Activated CD8-positive, alpha-beta memory T cell treated with anti-CD3 and anti-CD28 coated beads for 48 hours (primary cell): Measurements from ENCODE around the gene CPSF4L.

Experiments
- DNase-seq, 3 experiments: peaks; one replicate each; pipeline ENCODE4 v3.0.0-alpha.2; 2020; ENCODE audit warnings: low read depth in 2 of 3, low spot score in 2 of 3

Gene CPSF4L

GRCh38 chr17:73232587-73233373, 28.9 kb downstream of the CPSF4L start:
- no peak for DNase-seq

- peak; percentile 92 to 96 (median 93) for DNase-seq
Measured at GRCh38 chr17:73231841-73232586, 29.7 kb downstream of the CPSF4L start.

GRCh38 chr17:73231395-73231794, 30.3 kb downstream of the CPSF4L start:
- DNase-seq: no peak

GRCh38 chr17:73230088-73230487, 31.6 kb downstream of the CPSF4L start:
- DNase-seq: no peak

GRCh38 chr17:73228748-73229236, 32.9 kb downstream of the CPSF4L start:
- DNase-seq: no peak

- DNase-seq: no peak
Measured at GRCh38 chr17:73227944-73228343, 33.7 kb downstream of the CPSF4L start.

GRCh38 chr17:73227379-73227778, 34.3 kb downstream of the CPSF4L start:
- no peak for DNase-seq

- DNase-seq: no peak
Measured at GRCh38 chr17:73226556-73227172, 35.0 kb downstream of the CPSF4L start.

- DNase-seq: no peak
Measured at GRCh38 chr17:73224663-73225305, 36.9 kb downstream of the CPSF4L start.

- no peak for DNase-seq
Measured at GRCh38 chr17:73224237-73224636, 37.4 kb downstream of the CPSF4L start.

GRCh38 chr17:73223626-73224230, 38.0 kb downstream of the CPSF4L start:
- DNase-seq: no peak

GRCh38 chr17:73215447-73215846, 46.2 kb downstream of the CPSF4L start:
- DNase-seq: no peak

GRCh38 chr17:73214851-73215250, 46.8 kb downstream of the CPSF4L start:
- no peak for DNase-seq

- no peak for DNase-seq
Measured at GRCh38 chr17:73214008-73214407, 47.7 kb downstream of the CPSF4L start.

- peak in 1 of 3 experiments; percentile 14 for DNase-seq
Measured at GRCh38 chr17:73211745-73212144, 49.9 kb downstream of the CPSF4L start.

GRCh38 chr17:73210002-73210678, 51.5 kb downstream of the CPSF4L start:
- DNase-seq: no peak

- no peak for DNase-seq
Measured at GRCh38 chr17:73209436-73209835, 52.2 kb downstream of the CPSF4L start.

GRCh38 chr17:73208139-73208827, 53.4 kb downstream of the CPSF4L start:
- DNase-seq: no peak

- no peak for DNase-seq
Measured at GRCh38 chr17:73205459-73205961, 56.2 kb downstream of the CPSF4L start.
